ENCODE data around the gene DNAI1. TPM values are rescaled to one million over a fixed set of nuclear protein-coding genes. Genes with fewer than 3 reads are reported as not detected.

The DNAI1 gene
- total and polyA plus RNA-seq, 8 donors = 0.29 to 11.6 (median 4.8) TPM

DNA sequence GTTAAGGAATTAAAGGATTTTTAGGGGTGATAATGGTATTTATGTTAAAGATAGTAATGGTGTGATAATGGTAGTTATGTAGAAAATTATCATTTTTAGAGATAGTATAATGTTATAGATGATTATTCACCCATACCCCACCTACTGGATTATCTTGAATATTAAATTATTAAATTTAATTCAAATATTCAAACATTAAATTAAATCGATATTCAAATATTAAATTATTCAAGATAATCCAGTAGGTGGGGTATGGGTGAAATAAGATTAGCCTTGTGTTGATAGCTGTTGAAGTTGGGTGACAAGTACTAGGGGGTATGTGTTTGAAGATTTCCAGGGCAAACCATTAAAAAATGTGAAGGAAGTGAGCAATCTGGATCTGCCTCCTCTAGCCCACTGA, 15.8 kb upstream of the DNAI1 start:
- H3K4me3 ChIP-seq = no peak overlapping the region
- no peak overlapping the region for H3K27ac ChIP-seq
- H3K9me3 ChIP-seq = no peaks in the 10 kb centered on the region
- H3K27me3 ChIP-seq = no peaks in the 10 kb centered on the region
- ATAC-seq (no peak), DNase-seq (no peak)
- H3K36me3 ChIP-seq = peaks cover 0 to 11% of the 10 kb centered on the region in 2 donors
- intact Hi-C loops (cut with DNase I) = no loop called here
- H3K4me1 ChIP-seq = peaks cover 11 to 14% of the 10 kb centered on the region in 2 donors
- no peak for TF ChIP-seq CTCF (IDR thresholded peaks at IDR 0.05)

DNA sequence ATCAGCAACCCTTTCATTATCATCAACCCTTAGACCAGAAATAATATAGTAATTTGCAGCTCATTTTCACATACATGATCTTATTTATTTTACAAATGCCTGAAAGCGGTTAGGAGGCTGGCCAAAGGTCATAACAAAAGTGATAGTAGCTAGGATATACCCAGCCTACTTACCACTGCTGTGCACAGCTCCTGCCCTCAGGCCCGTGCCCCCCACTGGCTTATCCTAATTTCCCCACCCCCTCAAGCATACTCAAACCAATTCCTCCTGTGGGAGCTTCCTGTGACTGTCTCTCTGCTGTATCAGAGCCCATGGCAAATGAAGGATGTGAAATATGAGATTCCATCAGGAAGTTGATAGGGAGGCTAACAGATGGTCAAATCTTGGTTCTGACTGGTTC, 15.1 kb upstream of the DNAI1 start:
- no peak for ATAC-seq
- peaks cover 0 to 6% of the 10 kb centered on the region in 2 donors for H3K36me3 ChIP-seq
- intact Hi-C loops (cut with DNase I) = no loop called here

DNA sequence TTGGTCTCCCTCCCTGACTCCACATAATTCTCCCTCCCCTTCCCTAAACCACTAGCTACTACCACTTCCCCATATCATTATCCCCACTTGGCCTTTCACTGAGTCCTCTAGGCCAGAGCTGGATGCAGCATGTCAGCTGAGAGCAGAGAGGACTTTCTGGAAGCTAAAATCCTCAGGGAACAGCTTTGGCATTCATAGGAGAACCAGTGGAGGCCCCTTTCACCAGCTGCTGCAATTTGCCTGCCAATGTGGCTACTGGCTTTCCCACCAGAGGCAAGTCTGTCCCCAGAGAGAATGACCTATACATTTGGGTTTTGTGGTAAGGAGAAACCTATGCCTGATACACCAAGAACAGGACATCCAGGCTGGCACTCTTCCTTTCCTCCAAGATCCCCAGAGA, 14.6 kb upstream of the DNAI1 start:
- Histone ChIP-seq H3K4me1 (peaks cover 11 to 14% of the 10 kb centered on the region in 2 donors), H3K27ac (no peak overlapping the region), H3K36me3 (peaks cover 0 to 2% of the 10 kb centered on the region in 2 donors), H3K27me3 (no peaks in the 10 kb centered on the region), H3K4me3 (no peak overlapping the region), H3K9me3 (no peaks in the 10 kb centered on the region)
- ATAC-seq = no peak
- no peak for DNase-seq
- intact Hi-C loops (cut with DNase I) = no loop called here
- TF ChIP-seq CTCF (IDR thresholded peaks at IDR 0.05) = no peak

More for the DNA sequence above, 15.1 kb upstream of the DNAI1 start:
- Histone ChIP-seq H3K4me1 (peaks cover 11 to 14% of the 10 kb centered on the region in 2 donors), H3K4me3 (no peak overlapping the region), H3K27me3 (no peaks in the 10 kb centered on the region), H3K27ac (no peak overlapping the region), H3K9me3 (no peaks in the 10 kb centered on the region)
- no peak for TF ChIP-seq CTCF (IDR thresholded peaks at IDR 0.05)
- no peak for DNase-seq

- TF ChIP-seq CTCF (IDR thresholded peaks at IDR 0.05) = no peak
- Histone ChIP-seq H3K4me3 (no peak overlapping the region), H3K36me3 (no peaks in the 10 kb centered on the region), H3K9me3 (no peaks in the 10 kb centered on the region), H3K27ac (no peak overlapping the region), H3K4me1 (peaks cover 6 to 15% of the 10 kb centered on the region in 2 donors), H3K27me3 (no peaks in the 10 kb centered on the region)
- no peak for ATAC-seq
- DNase-seq = no peak
- intact Hi-C loops (cut with DNase I) = no loop called here
Measured at GRCh38 chr9:34446468-34446891, 12.1 kb upstream of the DNAI1 start.

GRCh38 chr9:34446951-34447350, 11.7 kb upstream of the DNAI1 start:
- no peak for TF ChIP-seq CTCF (IDR thresholded peaks at IDR 0.05)
- Histone ChIP-seq H3K4me3 (no peak overlapping the region), H3K4me1 (peaks cover 3 to 17% of the 10 kb centered on the region in 2 donors), H3K9me3 (no peaks in the 10 kb centered on the region), H3K27me3 (no peaks in the 10 kb centered on the region), H3K27ac (no peak overlapping the region), H3K36me3 (no peaks in the 10 kb centered on the region)
- DNase-seq (no peak), ATAC-seq (no peak)
- intact Hi-C loops (cut with DNase I) = no loop called here
